ENCODE measurements around the gene AAK1. TPM values are rescaled to one million over a fixed set of nuclear protein-coding genes. Genes with fewer than 3 reads are reported as not detected.
"Not testable (repeated sequence)": the region's sequence is repeated elsewhere in the genome, so short reads cannot be mapped to it uniquely, and the experiment has no call there.

The AAK1 gene
- total RNA-seq, 8 experiments from 2014 or later, result 13.6 to 50.2 (median 29.5) TPM

DNA sequence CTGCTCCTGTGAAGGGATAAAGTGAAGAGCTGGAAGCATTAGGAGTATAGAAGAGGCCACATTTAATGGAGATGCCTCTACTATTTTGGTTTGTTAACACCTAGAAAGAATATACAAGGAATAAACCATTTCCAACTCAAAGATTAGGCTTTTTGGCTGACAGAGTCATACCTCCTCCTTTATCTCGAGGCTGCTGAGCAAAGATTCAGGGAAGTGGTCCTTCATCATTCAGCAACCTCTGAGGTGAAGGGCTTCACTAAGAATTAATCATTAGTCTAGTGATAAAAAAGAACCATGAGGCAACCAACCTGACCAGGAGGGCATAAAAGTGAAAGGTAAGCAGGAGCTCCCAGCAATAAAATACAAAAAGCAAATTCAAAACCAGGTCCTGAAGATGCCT lies 25.8 kb downstream of the AAK1 start:
- no peak for ATAC-seq (replicated peaks in 6 of 8)
- WGBS, 10 experiments, result 80 to 100% (median 100%) methylated on average over 1 of the region's 1 CpG; no CpG with 5 or more reads in 3 of the 10 experiments
- in situ Hi-C loops (cut with MboI; ENCODE audit: low pct_unique_long_range_greater_than_20kb in 2 of 9, low sequenced_read_pairs in 9 of 9, unreplicated experiment in 9 of 9), result no loop called here
- no peak overlapping the region for H3K4me3 ChIP-seq
- H3K27ac ChIP-seq, result no peak overlapping the region
- H3K4me1 ChIP-seq (replicated peaks in 1 of 2), result no peaks in the 10 kb centered on the region

DNA sequence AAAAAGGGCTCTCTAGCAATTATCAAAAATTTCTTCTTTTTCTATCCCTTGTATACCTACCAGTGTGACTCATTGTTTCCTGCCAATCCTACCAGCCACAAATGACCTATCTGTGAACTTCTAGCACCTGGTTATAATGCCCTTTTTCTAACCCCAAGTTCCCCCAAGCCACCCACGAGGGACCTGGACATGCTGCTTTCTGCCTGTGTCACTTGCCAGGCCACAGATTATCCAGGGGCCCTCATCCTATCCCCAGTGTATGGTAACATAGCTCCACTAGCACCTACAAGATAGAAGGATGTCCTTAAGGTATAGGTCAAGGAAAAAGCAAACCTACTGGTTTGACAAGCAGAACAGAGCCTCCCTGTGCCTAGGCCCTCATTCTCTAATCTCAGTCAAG lies 26.8 kb downstream of the AAK1 start:
- no peak for ATAC-seq (replicated peaks in 6 of 8)
- WGBS, 10 experiments, result 60 to 100% (median 100%) methylated on average over 1 of the region's 1 CpG; no CpG with 5 or more reads in 6 of the 10 experiments
- in situ Hi-C loops (cut with MboI; ENCODE audit: low pct_unique_long_range_greater_than_20kb in 2 of 9, low sequenced_read_pairs in 9 of 9, unreplicated experiment in 9 of 9), result no loop called here
- H3K27ac ChIP-seq, result no peak overlapping the region
- H3K4me1 ChIP-seq (replicated peaks in 1 of 2), result no peaks in the 10 kb centered on the region
- no peak overlapping the region for H3K4me3 ChIP-seq

DNA sequence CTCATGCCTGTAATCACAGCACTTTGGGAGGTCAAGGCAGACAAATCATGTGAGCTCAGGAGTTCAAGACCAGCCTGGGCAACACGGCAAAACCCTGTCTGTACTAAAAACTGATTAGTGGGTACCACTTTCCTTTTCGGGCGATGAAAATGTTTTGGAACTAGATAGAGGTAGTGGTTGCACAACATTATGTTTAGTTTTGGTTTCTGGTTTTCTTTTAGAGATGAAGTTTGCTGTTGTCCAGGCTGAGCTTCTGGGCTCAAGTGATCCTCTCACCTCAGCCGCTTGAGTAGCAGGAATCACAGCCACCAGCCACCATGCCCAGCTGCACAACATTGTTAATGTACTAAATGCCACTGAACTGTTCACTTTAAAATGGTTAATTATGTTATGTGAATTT lies 27.6 kb downstream of the AAK1 start:
- Histone ChIP-seq H3K4me3 (no peak overlapping the region), H3K27ac (no peak overlapping the region), H3K4me1 (replicated peaks in 1 of 2) (no peaks in the 10 kb centered on the region)
- in situ Hi-C loops (cut with MboI; ENCODE audit: low pct_unique_long_range_greater_than_20kb in 2 of 9, low sequenced_read_pairs in 9 of 9, unreplicated experiment in 9 of 9), result no loop called here
- WGBS, 10 experiments, result 92 to 100% (median 100%) methylated on average over 1 to 4 of the region's 4 CpGs; no CpG with 5 or more reads in 1 of the 10 experiments
- no peak for ATAC-seq (replicated peaks in 6 of 8)

DNA sequence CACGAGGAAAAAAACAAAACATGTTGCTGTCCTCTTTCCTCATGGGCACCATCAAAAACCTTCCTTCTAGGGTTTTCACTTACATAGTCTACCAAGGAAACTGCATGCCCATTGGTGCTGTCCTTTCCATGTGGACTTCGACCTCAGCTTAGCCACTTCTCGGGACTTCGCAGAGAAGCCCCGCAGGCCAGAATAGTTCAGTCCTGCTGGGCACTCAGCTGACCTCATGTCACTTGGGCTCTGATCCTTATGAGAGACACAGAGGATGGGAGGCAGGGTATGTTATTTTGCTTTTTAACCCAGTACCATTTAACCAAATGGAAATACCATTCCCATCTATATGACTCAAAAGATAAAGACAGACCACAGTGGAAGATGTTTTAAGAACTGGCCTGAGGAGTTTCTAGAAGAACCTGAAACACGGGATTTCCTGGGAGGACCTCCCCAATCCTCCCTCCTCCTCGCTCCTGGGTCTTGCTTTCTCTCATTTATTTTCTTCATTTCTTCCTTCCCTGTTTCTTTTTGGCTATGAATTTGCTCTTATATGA lies 28.4 kb downstream of the AAK1 start:
- in situ Hi-C loops (cut with MboI; ENCODE audit: low pct_unique_long_range_greater_than_20kb in 2 of 9, low sequenced_read_pairs in 9 of 9, unreplicated experiment in 9 of 9), result no loop called here
- no peak overlapping the region for H3K4me3 ChIP-seq
- H3K27ac ChIP-seq, result no peak overlapping the region
- no peaks in the 10 kb centered on the region for H3K4me1 ChIP-seq (replicated peaks in 1 of 2)
- ATAC-seq (replicated peaks in 6 of 8), result no peak
- WGBS, 10 experiments, result 92 to 100% (median 100%) methylated on average over 1 to 3 of the region's 7 CpGs; no CpG with 5 or more reads in 1 of the 10 experiments

DNA sequence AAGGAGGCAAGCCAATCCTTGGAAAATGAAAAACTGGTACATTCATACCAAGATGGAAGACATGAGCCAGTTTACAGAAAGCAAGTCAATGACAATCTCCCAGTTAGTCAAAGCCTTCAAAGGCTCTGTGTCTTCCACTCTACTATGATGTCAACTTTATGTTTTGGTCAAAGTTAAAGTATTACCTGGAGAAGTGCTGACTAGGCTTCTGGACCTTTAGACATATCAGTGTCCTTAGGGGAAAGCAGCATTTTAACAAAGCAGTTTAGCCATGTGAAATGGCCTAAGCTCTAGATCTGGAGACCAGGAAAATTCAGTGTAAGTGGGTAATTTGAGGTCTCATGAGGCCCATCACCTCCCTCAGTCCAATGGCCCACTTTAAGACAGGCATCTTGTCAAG lies 30.8 kb downstream of the AAK1 start:
- Histone ChIP-seq H3K4me1 (replicated peaks in 1 of 2) (no peaks in the 10 kb centered on the region), H3K4me3 (no peak overlapping the region), H3K27ac (no peak overlapping the region)
- ATAC-seq (replicated peaks in 6 of 8), result no peak
- in situ Hi-C loops (cut with MboI; ENCODE audit: low pct_unique_long_range_greater_than_20kb in 2 of 9, low sequenced_read_pairs in 9 of 9, unreplicated experiment in 9 of 9), result no loop called here

DNA sequence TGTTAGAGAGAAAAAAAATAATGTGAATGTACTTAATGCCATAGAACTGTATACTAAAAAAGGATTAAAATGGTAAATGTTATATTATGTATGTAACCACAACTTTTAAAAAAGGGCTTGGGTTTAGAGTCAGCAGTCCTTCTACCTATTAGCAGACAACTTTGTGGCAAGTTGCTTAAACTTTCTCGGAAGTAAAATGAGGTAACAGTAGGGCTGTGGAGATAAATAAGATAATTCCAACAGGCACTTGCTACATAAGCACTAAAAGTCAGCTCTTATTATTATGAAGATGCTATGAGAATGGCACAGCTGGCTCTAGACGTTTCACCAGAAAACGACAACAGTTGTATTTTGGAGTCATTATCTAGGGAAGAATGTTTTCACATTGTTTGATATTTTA lies 31.3 kb downstream of the AAK1 start:
- 76 to 100% (median 96%) methylated on average over 1 to 3 of the region's 3 CpGs for WGBS, 10 experiments
- Histone ChIP-seq H3K4me3 (no peak overlapping the region), H3K4me1 (replicated peaks in 1 of 2) (no peaks in the 10 kb centered on the region), H3K27ac (no peak overlapping the region)
- no peak for ATAC-seq (replicated peaks in 6 of 8)
- in situ Hi-C loops (cut with MboI; ENCODE audit: low pct_unique_long_range_greater_than_20kb in 2 of 9, low sequenced_read_pairs in 9 of 9, unreplicated experiment in 9 of 9), result no loop called here

DNA sequence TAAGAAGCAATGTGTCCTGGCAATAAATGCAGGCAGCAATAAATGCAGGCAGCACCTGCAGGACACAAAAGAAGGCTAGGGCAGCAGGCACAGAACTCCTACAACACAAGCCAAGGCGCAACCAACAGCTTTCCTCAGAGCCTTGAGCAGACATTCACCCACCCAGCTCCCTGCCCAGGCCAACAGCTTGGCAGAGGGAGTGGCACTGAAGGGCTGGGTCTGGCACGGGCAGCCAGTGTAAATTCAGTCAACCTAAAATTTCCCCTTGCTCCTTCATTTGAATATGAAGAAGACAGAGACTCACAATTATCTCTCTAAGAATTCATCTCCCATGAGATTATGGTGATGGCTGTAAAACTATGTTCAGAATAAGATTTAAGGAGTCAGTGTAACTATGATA lies 35.4 kb downstream of the AAK1 start:
- ATAC-seq (replicated peaks in 6 of 8), result peak in 1 of 8 experiments; percentile 18
- Histone ChIP-seq H3K27ac (no peak overlapping the region), H3K4me3 (no peak overlapping the region), H3K4me1 (replicated peaks in 1 of 2) (no peaks in the 10 kb centered on the region)
- 50 to 100% (median 80%) methylated on average over 1 to 2 of the region's 2 CpGs; no CpG with 5 or more reads in 3 of the 10 experiments for WGBS, 10 experiments
- in situ Hi-C loops (cut with MboI; ENCODE audit: low pct_unique_long_range_greater_than_20kb in 2 of 9, low sequenced_read_pairs in 9 of 9, unreplicated experiment in 9 of 9), result no loop called here

DNA sequence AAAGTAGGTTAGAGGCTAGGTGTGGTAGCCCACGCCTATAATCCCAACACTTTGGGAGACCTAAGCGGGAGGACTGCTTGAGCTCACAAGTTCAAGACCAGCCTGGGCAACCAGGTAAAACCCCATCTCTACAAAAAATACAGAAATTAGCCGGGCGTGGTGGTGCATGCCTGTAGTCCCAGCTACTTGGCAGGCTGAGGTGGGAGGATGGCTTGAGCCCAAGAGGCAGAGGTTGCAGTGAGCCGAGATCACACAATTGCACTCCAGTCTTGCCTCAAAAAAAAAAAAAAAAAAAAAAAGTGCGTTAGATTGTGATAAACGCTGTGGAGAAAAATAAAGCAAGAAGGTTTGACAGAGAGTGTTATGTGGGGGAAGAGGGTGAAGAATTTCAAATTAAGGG lies 36.8 kb downstream of the AAK1 start:
- WGBS, 10 experiments, result 86 to 100% (median 95%) methylated on average over 3 to 7 of the region's 7 CpGs; no CpG with 5 or more reads in 1 of the 10 experiments

DNA sequence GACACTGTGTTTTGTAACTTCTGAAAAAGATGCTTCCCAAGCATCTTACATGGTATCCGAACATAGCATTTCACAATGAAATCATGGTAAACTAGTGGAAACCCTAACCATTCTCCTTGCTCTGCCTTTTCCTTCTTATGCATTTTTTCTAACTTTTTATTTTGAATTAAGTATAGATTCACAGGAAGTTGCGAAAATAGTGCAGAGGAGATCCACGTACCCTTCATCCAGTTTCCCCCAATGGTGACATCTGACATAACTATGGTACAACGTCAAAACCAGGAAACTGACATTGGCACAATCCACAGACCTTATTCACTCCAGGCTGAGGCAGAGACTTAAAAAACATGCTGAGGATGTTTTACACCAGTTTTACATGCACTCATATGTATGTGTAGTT lies 38.3 kb downstream of the AAK1 start:
- in situ Hi-C loops (cut with MboI; ENCODE audit: low pct_unique_long_range_greater_than_20kb in 2 of 9, low sequenced_read_pairs in 9 of 9, unreplicated experiment in 9 of 9), result no loop called here
- ATAC-seq (replicated peaks in 6 of 8), result no peak
- Histone ChIP-seq H3K27ac (no peak overlapping the region), H3K4me1 (replicated peaks in 1 of 2) (no peaks in the 10 kb centered on the region), H3K4me3 (no peak overlapping the region)
- WGBS, 10 experiments, result 88 to 100% (median 96%) methylated on average over 1 to 4 of the region's 4 CpGs; no CpG with 5 or more reads in 1 of the 10 experiments

More for the DNA sequence above, 36.8 kb downstream of the AAK1 start:
- ATAC-seq (replicated peaks in 6 of 8); H3K4me3 ChIP-seq; H3K4me1 ChIP-seq (replicated peaks in 1 of 2); in situ Hi-C loops (cut with MboI; ENCODE audit: low pct_unique_long_range_greater_than_20kb in 2 of 9, low sequenced_read_pairs in 9 of 9, unreplicated experiment in 9 of 9); H3K27ac ChIP-seq: not testable (repeated sequence)

DNA sequence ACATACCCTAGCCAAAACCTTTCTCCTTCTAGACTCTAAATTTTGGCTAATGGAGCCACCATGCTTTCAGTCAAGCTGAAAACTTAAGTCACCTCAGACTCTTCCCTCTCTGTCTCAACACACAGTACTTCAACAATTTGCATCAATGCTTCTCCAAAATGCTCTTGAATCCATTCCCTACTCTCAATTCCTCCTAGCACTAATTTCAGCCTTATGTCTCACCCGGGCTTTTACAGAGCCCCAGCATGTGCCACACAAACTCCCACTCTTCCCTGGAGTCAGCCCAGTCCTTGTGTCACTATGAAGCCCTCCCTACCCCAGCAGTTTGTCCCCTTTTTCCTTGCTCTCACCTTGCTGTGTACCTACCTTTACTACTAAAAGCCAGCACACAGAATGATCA lies 38.7 kb downstream of the AAK1 start:
- WGBS, 10 experiments, result 33 to 100% (median 100%) methylated on average over 1 of the region's 1 CpG; no CpG with 5 or more reads in 3 of the 10 experiments
- no peak overlapping the region for H3K27ac ChIP-seq
- no peak for ATAC-seq (replicated peaks in 6 of 8)
- in situ Hi-C loops (cut with MboI; ENCODE audit: low pct_unique_long_range_greater_than_20kb in 2 of 9, low sequenced_read_pairs in 9 of 9, unreplicated experiment in 9 of 9), result no loop called here
- no peak overlapping the region for H3K4me3 ChIP-seq
- no peaks in the 10 kb centered on the region for H3K4me1 ChIP-seq (replicated peaks in 1 of 2)

DNA sequence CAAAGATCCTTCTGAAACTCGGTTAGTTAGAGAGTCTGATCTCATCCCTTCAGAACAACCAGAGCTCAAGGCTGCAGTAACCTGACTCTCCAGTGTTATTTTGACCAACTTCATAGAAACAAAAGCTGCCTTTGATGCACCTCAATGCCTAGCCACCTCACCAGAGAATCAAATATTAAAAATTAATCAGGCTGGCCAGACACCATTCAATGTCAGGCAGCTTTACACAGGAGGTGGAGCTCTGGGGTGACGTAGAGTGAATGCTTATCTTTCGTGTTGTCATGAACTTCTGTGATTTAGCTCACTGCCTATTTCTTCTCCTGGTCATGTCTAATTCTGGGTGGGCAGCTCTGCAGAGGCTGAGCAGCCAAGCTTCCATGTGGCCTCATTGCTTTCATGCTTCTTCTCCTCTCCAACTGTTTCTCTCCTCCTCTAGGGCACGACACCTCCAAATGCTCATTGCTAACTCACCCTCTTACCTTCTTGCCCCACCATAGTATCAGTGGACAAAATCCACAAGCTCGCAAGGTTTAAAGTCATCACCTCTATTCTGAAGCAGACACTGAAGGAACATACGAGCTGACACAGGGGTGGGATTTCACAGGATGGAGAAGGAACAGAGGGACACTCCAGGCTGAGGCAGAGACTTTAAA lies 39.4 kb downstream of the AAK1 start:
- Histone ChIP-seq H3K4me1 (replicated peaks in 1 of 2) (no peaks in the 10 kb centered on the region), H3K27ac (no peak overlapping the region), H3K4me3 (no peak overlapping the region)
- WGBS, 10 experiments, result 89 to 100% (median 96%) methylated on average over 1 to 6 of the region's 6 CpGs; no CpG with 5 or more reads in 2 of the 10 experiments
- no peak for ATAC-seq (replicated peaks in 6 of 8)
- in situ Hi-C loops (cut with MboI; ENCODE audit: low pct_unique_long_range_greater_than_20kb in 2 of 9, low sequenced_read_pairs in 9 of 9, unreplicated experiment in 9 of 9), result no loop called here

DNA sequence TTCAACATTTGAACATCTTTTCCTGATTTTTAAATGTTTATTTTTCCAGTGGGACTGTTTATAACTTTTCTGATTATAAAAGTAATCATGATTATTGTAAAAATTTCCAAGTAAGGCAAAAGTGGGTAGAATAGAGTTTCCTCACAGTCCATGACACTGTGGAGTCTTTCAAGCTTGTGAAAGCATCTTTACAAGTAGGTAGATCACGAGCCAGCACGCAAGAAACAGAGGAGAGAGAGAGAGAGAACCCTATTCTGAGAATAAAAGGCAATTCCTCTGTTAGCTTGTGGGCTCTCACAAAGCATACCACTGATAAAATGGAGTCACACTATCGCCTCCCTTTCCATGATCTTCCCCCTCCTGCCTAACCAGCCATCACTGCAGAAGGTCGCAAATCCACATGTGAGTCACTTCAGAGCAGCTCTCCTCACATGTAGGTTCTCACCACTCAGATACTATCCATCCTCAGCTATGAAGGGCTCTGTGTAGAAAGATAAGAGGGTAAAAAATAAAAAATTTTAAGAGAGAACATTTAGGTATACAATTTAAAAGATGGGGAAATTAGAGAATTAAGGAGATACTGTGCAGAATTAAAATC lies 40.3 kb downstream of the AAK1 start:
- ATAC-seq (replicated peaks in 6 of 8), result peak in 1 of 8 experiments; percentile 22

DNA sequence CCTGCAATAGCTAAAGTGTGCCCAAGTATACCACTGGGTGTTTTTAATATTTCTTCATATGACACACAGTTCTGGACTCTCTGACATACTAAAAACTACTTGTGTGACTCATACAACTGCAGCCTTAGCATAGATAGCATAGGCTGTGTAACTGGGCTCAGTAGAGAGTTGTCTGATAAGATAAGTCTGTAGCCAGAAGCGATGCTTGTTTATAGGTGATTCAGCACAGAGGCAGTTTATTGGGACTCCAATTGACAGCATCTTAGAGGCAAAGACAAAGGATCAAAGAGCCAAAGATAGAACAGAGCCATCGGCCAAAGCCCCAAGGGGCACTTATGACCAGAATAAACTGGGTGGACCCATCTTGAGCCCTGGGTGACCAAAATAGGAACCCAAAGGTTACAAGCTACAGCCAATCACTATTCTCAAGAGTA lies 42.3 kb downstream of the AAK1 start:
- WGBS, 10 experiments, result 0 to 100% (median 81%) methylated on average over 1 to 2 of the region's 2 CpGs; no CpG with 5 or more reads in 6 of the 10 experiments
- in situ Hi-C loops (cut with MboI; ENCODE audit: low pct_unique_long_range_greater_than_20kb in 2 of 9, low sequenced_read_pairs in 9 of 9, unreplicated experiment in 9 of 9), result no loop called here
- ATAC-seq (replicated peaks in 6 of 8), result peak in 5 of 8 experiments; percentile 39 to 98 (median 61)
- Histone ChIP-seq H3K27ac (no peak overlapping the region), H3K4me1 (replicated peaks in 1 of 2) (no peaks in the 10 kb centered on the region), H3K4me3 (no peak overlapping the region)

More for the DNA sequence above, 40.3 kb downstream of the AAK1 start:
- Histone ChIP-seq H3K27ac (no peak overlapping the region), H3K4me3 (no peak overlapping the region), H3K4me1 (replicated peaks in 1 of 2) (no peaks in the 10 kb centered on the region)
- in situ Hi-C loops (cut with MboI; ENCODE audit: low pct_unique_long_range_greater_than_20kb in 2 of 9, low sequenced_read_pairs in 9 of 9, unreplicated experiment in 9 of 9), result no loop called here
- 67 to 100% (median 93%) methylated on average over 1 to 4 of the region's 4 CpGs for WGBS, 10 experiments

Measured in motor neuron (in vitro differentiated cells).